Activated naive CD4-positive, alpha-beta T cell treated with anti-CD3 and anti-CD28 coated beads, Interleukin-2, amount 10 ng/mL, durations not matched to agents 7 days and 5 days (primary cell): Measurements from ENCODE around the gene FNDC3A.
"Not testable (repeated sequence)": the region's sequence is repeated elsewhere in the genome, so short reads cannot be mapped to it uniquely, and the experiment has no call there.

Source experiments
- CTCF ChIA-PET: fragments of 350-600 bp; sonication (Branson Sonifier 250); formaldehyde crosslinking; loops from one replicate; lab custom pipeline; 2021; ENCODE audit warnings: antibody characterized with exemption; lab: Charles Lee
- DNase-seq: peaks from one replicate; pipeline ENCODE4 v3.0.0-alpha.2; 2020
- H3K27ac Mint-ChIP-seq: one replicate; pipeline ENCODE4 v1.8.0; 2021; ENCODE audit warnings: mild to moderate bottlenecking, moderate library complexity, mixed read lengths
- H3K27me3 Mint-ChIP-seq: one replicate; pipeline ENCODE4 v1.8.0; 2021; ENCODE audit warnings: mild to moderate bottlenecking, mixed read lengths
- H3K36me3 Mint-ChIP-seq: one replicate; pipeline ENCODE4 v1.8.0; 2021; ENCODE audit warnings: mixed read lengths
- H3K4me1 Mint-ChIP-seq: one replicate; pipeline ENCODE4 v1.8.0; 2021; ENCODE audit warnings: mixed read lengths
- H3K4me3 Mint-ChIP-seq: one replicate; pipeline ENCODE4 v1.8.0; 2021; ENCODE audit warnings: mild to moderate bottlenecking, moderate library complexity, mixed read lengths
- H3K9me3 Mint-ChIP-seq: one replicate; pipeline ENCODE4 v1.8.0; 2021; ENCODE audit warnings: mixed read lengths

FNDC3A gene

DNA sequence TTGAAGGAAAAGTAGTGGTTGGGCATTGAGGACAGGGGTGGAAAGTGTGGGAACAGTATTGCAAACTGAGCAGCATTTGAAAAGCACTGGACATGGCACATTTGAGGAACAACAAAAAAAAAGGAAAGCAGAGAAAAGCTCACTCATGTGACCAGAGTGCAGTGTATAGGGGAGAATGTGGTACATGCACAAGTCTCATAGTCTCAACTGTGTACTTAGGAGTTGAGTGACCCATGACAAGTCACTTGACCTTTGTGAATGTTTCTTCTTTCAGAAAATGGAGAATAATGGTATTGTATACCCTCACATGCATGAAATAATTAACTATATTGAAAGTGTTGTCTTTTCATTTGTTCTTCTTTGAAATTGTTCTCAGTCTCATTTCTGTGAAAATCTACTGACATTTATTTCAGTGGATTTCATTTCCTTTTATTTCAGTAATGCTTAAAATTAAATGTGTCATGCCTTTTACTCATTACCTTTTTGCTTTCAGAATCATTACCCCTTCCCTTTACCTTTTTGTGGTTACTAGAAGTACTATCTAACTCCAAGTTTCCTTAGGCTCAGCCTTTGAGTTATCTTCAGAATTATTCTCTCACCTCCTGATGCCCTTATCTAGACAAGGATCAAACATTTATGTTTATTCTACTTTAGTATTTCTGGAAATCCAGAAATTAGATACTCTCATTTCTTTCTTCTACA, 165.3 kb downstream of the FNDC3A start:
- H3K9me3 Mint-ChIP-seq, result no peaks in the 10 kb centered on the region
- DNase-seq, result no peak
- no peak overlapping the region for H3K4me3 Mint-ChIP-seq
- H3K27ac Mint-ChIP-seq, result peak overlapping the region; percentile 34
- H3K4me1 Mint-ChIP-seq, result peaks cover 17% of the 10 kb centered on the region
- CTCF ChIA-PET, result no interaction called here
- no peaks in the 10 kb centered on the region for H3K27me3 Mint-ChIP-seq
- peaks cover 56% of the 10 kb centered on the region for H3K36me3 Mint-ChIP-seq

DNA sequence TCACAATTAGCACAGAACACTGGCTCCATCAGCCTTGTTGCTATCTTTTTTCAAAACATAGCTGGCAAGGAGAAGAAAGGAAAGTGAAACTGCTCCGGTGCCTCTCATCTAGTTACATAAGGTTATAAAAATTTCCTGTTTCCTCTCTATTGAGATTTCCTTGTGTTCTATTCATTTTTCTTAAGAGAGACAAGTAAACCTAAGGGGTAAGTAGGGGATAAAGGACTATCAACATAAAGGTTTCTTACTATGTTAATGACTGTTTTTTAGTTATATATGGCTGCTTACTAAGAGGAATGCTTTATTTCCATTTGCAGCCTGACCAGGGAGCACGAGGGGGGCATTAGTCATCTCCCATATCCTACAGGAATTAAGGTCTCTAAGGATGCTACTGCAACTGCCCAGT, 171.2 kb downstream of the FNDC3A start:
- peak; percentile 31 for DNase-seq
- Mint-ChIP-seq H3K9me3 (peaks cover 33% of the 10 kb centered on the region), H3K4me3 (peak overlapping the region; percentile 70), H3K4me1 (peaks cover 30% of the 10 kb centered on the region), H3K36me3 (peaks cover 73% of the 10 kb centered on the region), H3K27me3 (no peaks in the 10 kb centered on the region), H3K27ac (peak overlapping the region; percentile 88)
- CTCF ChIA-PET, result interaction anchor here (0.6 kb wide), 1 partner anchor 295 kb away, joined by 3 read pairs; no protein-coding TSS in a partner anchor

DNA sequence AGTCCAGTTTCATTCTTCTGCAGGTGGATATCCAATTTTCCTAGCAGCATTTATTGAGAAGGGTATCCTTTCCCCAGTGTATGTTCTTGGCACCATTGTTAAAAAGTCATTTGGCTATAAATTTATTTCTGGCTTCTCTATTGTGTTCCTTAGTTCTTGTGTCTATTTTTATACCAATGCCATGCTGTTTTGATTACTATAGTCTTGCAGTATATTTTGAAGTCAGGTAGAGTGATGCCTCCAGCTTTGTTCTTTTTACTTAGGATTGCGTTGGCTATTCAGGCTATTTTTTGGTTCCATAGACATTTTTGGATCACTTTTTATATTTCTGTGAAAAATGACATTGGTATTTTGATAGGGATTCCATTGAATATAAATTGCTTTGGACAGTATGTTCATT, 172.7 kb downstream of the FNDC3A start:
- peaks cover 30% of the 10 kb centered on the region for H3K4me1 Mint-ChIP-seq
- CTCF ChIA-PET, result no interaction called here
- H3K4me3 Mint-ChIP-seq, result no peak overlapping the region

DNA sequence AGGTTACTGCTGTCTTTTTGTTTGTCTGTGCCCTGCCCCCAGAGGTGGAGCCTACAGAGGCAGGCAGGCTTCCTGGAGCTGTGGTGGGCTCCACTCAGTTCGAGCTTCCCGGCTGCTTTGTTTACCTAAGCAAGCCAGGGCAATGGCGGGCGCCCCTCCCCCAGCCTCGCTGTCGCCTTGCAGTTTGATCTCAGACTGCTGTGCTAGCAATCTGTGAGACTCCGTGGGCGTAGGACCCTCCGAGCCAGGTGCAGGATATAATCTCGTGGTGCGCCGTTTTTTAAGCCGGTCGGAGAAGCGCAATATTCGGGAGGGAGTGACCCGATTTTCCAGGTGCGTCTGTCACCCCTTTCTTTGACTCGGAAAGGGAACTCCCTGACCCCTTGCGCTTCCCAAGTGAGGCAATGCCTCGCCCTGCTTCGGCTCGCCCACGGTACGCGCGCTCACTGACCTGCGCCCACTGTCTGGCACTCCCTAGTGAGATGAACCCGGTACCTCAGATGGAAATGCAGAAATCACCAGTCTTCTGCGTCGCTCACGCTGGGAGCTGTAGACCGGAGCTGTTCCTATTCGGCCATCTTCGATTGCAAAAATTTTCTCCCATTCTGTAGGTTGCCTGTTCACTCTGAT, 182.4 kb downstream of the FNDC3A start:
- H3K36me3 Mint-ChIP-seq, result peaks cover 50% of the 10 kb centered on the region
- H3K4me3 Mint-ChIP-seq, H3K9me3 Mint-ChIP-seq, H3K4me1 Mint-ChIP-seq, DNase-seq, CTCF ChIA-PET, H3K27me3 Mint-ChIP-seq, H3K27ac Mint-ChIP-seq: not testable (repeated sequence)

More for the DNA sequence above, 172.7 kb downstream of the FNDC3A start:
- Mint-ChIP-seq H3K27me3 (no peaks in the 10 kb centered on the region), H3K36me3 (peaks cover 71% of the 10 kb centered on the region), H3K9me3 (peaks cover 36% of the 10 kb centered on the region), H3K27ac (no peak overlapping the region)
- DNase-seq, result no peak

DNA sequence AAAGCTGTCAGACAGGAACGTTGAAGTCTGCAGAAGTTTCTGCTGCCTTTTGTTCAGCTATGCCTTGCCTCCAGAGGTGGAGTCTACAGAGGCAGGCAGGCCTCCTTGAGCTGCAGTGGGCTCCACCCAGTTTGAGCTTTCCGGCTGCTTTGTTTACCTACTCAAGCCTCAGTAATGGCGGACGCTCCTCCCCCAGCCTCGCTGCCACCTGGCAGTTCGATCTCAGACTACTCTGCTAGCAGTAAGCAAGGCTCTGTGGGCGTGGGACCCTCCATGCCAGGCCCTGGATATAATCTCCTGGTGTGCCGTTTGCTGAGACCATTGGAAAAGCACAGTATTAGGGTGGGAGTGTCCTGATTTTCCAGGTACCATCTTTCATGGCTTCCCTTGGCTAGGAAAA, 187.4 kb downstream of the FNDC3A start:
- DNase-seq, H3K4me1 Mint-ChIP-seq, H3K27ac Mint-ChIP-seq, H3K4me3 Mint-ChIP-seq, CTCF ChIA-PET, H3K27me3 Mint-ChIP-seq: not testable (repeated sequence)
- peaks cover 77% of the 10 kb centered on the region for H3K36me3 Mint-ChIP-seq
- peaks cover 24% of the 10 kb centered on the region for H3K9me3 Mint-ChIP-seq

DNA sequence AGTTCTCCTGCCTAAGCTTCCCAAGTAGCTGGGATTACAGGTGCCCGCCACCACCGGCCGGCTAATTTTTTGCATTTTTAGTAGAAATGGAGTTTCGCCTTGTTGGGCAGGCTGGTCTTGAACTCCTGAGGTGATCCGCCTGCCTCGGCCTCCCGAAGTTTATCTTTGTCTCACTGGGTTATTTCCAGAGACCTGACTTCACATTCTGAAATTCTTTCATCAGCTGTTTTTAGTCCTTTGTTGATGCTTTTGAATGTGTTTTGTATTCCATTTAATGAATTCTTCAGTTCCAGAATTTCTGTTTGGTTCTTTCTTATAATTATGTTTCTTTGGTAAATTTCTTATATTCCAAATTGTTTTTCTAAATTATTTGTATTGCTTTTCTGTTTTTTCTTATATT, 189.0 kb downstream of the FNDC3A start:
- H3K4me3 Mint-ChIP-seq, result no peak overlapping the region
- no peaks in the 10 kb centered on the region for H3K4me1 Mint-ChIP-seq
- peaks cover 67% of the 10 kb centered on the region for H3K36me3 Mint-ChIP-seq
- H3K27me3 Mint-ChIP-seq, result no peaks in the 10 kb centered on the region
- DNase-seq, result no peak
- H3K9me3 Mint-ChIP-seq, result peaks cover 24% of the 10 kb centered on the region
- H3K27ac Mint-ChIP-seq, result no peak overlapping the region
- CTCF ChIA-PET, result no interaction called here

DNA sequence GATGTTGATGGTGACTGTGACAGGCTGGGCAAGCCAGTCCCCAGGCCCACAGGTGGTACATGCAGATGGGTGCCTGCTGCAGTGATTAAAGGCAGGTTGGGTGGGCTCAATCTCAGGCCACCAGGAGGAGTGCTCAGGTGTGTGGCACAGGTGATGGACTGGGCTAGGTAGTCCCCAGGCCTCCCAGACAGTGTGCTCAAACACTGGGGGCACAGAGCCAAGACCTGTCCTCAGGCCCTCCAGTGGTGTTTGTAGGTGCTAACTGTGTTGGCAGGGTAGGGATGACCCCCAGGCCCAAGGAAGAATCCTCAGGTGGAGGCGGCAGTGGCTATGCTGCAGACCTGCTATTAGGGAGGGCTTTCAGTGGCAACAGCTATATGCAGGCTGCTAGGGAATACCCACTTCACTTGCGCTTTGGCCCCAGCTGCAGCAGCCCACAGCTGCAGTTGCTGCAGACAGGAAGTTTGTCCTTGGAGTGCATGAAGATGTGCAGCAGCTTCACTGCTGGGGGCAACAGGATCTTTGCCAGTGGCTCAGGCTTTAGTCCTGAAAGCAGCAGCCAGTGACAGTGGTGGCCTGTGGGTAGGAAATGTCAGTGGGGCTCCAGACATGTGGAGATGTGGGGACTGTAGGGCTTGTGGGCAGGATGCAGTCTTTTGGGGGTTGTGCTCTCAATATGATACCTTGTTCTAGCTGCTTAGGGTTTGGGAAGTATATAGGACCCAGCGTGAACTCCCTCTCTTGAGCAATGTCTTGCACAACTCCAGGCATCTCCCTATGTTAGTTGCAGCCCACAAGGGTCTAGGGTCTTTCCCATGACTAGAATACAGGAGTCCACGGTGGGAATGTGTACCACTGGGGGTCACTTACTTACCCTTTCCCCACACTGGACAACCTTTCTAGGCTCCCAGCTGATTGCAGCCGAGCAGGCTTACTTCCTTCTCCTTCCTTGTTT, 190.4 kb downstream of the FNDC3A start:
- H3K4me1 Mint-ChIP-seq, result no peaks in the 10 kb centered on the region
- no peak for DNase-seq
- peaks cover 65% of the 10 kb centered on the region for H3K36me3 Mint-ChIP-seq
- CTCF ChIA-PET, result no interaction called here
- H3K9me3 Mint-ChIP-seq, result peaks cover 21% of the 10 kb centered on the region
- no peak overlapping the region for H3K27ac Mint-ChIP-seq
- no peak overlapping the region for H3K4me3 Mint-ChIP-seq
- H3K27me3 Mint-ChIP-seq, result no peaks in the 10 kb centered on the region

DNA sequence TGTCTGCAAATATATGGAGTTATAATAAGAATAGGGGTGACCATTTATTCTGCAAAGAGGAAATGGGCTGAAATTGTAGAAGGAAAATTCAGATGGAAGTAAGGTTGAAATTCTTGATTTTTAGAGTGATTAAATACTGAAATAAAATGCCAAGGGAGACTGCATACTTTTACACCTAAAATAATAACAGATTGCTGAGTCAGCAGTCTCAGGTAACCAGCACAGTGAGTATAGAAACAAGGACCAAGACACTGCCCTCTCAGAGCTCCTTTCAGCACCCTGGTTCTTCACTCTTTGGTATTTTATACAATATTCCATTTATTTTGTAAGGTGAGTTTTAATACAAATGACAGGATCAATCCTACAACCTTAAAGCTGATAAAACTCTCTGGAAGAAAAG, 195.6 kb downstream of the FNDC3A start:
- Mint-ChIP-seq H3K4me3 (no peak overlapping the region), H3K27ac (no peak overlapping the region)

DNA sequence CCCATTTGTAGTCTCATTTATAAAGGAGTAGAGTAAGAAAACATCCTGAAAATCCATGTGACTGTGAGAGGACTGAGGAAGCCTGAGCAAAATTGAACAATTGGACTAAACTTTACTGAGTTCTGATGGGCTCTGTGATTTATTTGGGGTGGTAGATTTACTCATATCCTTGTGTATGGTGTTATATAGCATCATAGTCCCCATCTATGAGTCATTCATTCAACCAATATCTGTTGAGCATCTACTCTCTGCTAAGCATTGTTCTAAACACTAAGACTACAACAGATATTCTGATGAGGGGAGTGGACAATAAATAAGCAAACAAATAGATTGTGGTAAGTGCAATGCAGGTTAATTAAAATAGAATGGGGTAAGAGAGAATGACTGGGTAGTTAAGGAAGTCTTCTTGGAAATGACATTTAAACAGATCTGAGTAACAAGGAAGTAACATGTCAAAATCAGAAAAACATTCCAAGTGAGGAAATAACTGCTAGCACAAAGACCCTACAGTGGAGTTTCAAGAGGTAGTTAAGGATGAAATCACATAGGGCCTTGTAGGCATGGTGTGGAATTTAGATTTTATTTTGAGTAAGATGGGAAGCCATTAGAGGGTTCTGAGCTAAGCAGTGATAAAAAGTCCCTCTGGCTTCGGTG, 208.1 kb downstream of the FNDC3A start:
- H3K27ac Mint-ChIP-seq, result no peak overlapping the region
- no peaks in the 10 kb centered on the region for H3K27me3 Mint-ChIP-seq
- DNase-seq, result no peak
- H3K4me1 Mint-ChIP-seq, result peaks cover 12% of the 10 kb centered on the region
- peaks cover 46% of the 10 kb centered on the region for H3K36me3 Mint-ChIP-seq
- H3K4me3 Mint-ChIP-seq, result no peak overlapping the region
- no peaks in the 10 kb centered on the region for H3K9me3 Mint-ChIP-seq
- CTCF ChIA-PET, result no interaction called here

More for the DNA sequence above, 195.6 kb downstream of the FNDC3A start:
- CTCF ChIA-PET, result no interaction called here
- no peak for DNase-seq
- Mint-ChIP-seq H3K9me3 (no peaks in the 10 kb centered on the region), H3K27me3 (no peaks in the 10 kb centered on the region), H3K36me3 (peaks cover 50% of the 10 kb centered on the region), H3K4me1 (no peaks in the 10 kb centered on the region)

DNA sequence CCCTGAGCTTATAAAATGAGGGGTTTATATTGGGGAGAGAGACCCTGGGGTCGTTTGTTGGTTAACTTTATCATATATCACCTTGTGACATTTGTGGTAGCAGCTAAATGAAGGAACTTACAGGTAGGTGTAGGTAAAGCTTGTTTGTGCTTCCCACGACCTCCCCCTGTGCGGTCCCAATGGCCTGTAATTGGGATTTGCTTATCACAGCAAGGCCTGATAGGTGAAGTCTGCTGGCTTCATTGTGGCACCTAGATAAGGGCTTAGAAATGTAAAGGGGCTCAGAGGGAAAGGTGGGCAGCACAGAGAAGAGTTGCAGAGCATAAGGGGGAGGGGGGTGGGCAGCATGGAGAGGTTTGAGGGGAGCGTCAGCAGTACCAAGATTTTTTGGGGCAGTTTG, 208.9 kb downstream of the FNDC3A start:
- Mint-ChIP-seq H3K36me3 (peaks cover 46% of the 10 kb centered on the region), H3K27ac (no peak overlapping the region)
- CTCF ChIA-PET, result interaction anchor here (0.9 kb wide), 1 partner anchor 571 kb away, joined by 3 read pairs; no protein-coding TSS in a partner anchor

DNA sequence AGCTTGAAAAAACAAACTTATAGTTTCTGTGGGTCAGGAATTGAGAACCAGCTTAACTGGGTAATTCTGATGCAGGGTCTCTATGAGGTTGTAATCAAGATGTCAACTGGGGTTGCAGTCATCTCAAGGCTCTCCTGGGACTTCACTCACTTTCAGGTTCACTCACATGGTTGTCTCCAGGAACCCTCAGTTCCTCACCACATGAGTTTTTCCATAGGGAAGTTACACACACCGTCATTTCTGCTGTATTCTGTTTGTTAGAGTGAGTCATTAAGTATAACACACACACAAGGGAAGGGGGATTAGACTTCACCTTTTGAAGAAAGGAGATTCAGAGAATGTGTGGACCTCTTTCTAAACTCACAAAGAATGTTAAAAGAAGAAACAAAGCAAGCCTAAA, 209.6 kb downstream of the FNDC3A start:
- H3K36me3 Mint-ChIP-seq, result peaks cover 45% of the 10 kb centered on the region
- peaks cover 12% of the 10 kb centered on the region for H3K4me1 Mint-ChIP-seq
- no peak for DNase-seq
- H3K4me3 Mint-ChIP-seq, result no peak overlapping the region
- H3K27me3 Mint-ChIP-seq, result no peaks in the 10 kb centered on the region
- no peaks in the 10 kb centered on the region for H3K9me3 Mint-ChIP-seq
- CTCF ChIA-PET, result interaction anchor here (0.9 kb wide), 1 partner anchor 571 kb away, joined by 3 read pairs; no protein-coding TSS in a partner anchor
- peak overlapping the region; percentile 6 for H3K27ac Mint-ChIP-seq

More for the DNA sequence above, 208.9 kb downstream of the FNDC3A start:
- no peaks in the 10 kb centered on the region for H3K9me3 Mint-ChIP-seq
- no peaks in the 10 kb centered on the region for H3K27me3 Mint-ChIP-seq
- H3K4me3 Mint-ChIP-seq, result no peak overlapping the region
- peaks cover 12% of the 10 kb centered on the region for H3K4me1 Mint-ChIP-seq
- no peak for DNase-seq

DNA sequence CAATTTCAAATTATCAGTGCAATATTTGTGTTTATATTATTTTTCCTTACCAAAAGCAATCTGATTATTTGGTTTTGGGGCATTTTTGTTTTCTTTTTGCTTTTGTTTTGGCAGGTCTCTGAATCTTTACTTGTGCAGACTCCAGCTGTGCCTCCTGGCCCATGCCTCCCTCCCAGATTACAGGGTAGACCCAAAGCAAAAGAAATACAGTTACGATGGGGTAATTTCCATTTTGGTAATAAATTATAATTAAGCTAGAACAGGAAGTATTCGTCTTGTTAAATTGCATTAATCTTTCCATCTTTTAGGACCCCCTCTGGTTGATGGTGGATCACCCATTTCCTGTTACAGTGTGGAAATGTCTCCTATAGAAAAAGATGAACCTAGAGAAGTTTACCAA, 215.2 kb downstream of the FNDC3A start:
- CTCF ChIA-PET, result no interaction called here
- H3K27ac Mint-ChIP-seq, result no peak overlapping the region

DNA sequence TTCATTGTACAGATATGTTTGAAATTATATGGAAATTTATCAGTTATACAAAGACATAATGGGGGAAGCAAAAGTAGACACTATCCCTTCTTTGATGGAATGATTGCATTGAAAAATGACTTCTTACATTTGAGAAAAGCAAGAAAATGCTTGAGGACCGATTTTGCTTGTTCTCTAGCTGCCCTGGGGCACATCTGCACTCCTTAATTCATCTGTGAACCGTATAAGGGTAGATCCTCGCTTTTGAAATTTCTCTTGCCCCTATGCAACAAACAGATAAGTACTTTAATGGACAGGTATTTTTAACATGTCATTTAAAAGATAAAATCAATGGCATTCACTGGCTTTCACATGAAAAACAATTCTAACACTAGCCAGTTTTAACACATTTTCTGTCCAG, 230.9 kb downstream of the FNDC3A start:
- CTCF ChIA-PET, result no interaction called here
- no peaks in the 10 kb centered on the region for H3K27me3 Mint-ChIP-seq

More for the DNA sequence above, 215.2 kb downstream of the FNDC3A start:
- Mint-ChIP-seq H3K9me3 (no peaks in the 10 kb centered on the region), H3K27me3 (no peaks in the 10 kb centered on the region), H3K4me3 (no peak overlapping the region), H3K4me1 (peaks cover 15% of the 10 kb centered on the region), H3K36me3 (peaks cover 46% of the 10 kb centered on the region)
- DNase-seq, result no peak

DNA sequence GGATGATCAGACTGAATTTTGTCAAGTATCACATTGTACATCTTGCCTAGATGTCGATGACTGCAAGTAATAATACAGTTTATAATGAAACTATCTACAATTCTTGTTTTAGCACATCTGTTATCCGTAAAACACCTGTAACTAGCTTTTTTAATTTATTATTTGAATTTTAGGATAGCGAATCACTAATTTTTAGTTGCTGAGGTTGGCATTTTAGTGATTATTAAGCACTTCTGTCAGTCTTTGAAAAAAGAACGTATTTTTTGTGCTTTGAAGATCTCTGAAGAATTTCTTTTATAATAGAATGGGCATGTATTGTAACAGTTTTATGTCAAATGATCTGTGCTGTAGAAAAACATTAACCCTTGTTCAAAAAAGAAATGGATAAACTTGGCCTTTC, 232.9 kb downstream of the FNDC3A start:
- Mint-ChIP-seq H3K4me1 (no peaks in the 10 kb centered on the region), H3K27me3 (no peaks in the 10 kb centered on the region), H3K4me3 (no peak overlapping the region), H3K27ac (no peak overlapping the region), H3K36me3 (peaks cover 41% of the 10 kb centered on the region), H3K9me3 (no peaks in the 10 kb centered on the region)
- CTCF ChIA-PET, result interaction anchor here (0.7 kb wide), 1 partner anchor 11 kb away, joined by 3 read pairs; no protein-coding TSS in a partner anchor
- DNase-seq, result no peak

More for the DNA sequence above, 230.9 kb downstream of the FNDC3A start:
- H3K4me3 Mint-ChIP-seq, result no peak overlapping the region
- no peaks in the 10 kb centered on the region for H3K4me1 Mint-ChIP-seq
- no peak overlapping the region for H3K27ac Mint-ChIP-seq
- no peaks in the 10 kb centered on the region for H3K9me3 Mint-ChIP-seq
- no peak for DNase-seq
- H3K36me3 Mint-ChIP-seq, result peaks cover 46% of the 10 kb centered on the region
